Activated CD4-positive, alpha-beta T cell treated with anti-CD3 and anti-CD28 coated beads, Interleukin-2, amount 50 U/mL, for 16 hours (primary cell): Measurements from ENCODE around the gene MEST.
A peak's percentile ranks its signal among the peaks of the same experiment; 100 is the strongest.
"Not testable (repeated sequence)": the region's sequence is repeated elsewhere in the genome, so short reads cannot be mapped to it uniquely, and the experiment has no call there.

Experiments used
- DNase-seq: peaks from one replicate; pipeline ENCODE4 v3.0.0-alpha.2; 2020

MEST gene

DNA sequence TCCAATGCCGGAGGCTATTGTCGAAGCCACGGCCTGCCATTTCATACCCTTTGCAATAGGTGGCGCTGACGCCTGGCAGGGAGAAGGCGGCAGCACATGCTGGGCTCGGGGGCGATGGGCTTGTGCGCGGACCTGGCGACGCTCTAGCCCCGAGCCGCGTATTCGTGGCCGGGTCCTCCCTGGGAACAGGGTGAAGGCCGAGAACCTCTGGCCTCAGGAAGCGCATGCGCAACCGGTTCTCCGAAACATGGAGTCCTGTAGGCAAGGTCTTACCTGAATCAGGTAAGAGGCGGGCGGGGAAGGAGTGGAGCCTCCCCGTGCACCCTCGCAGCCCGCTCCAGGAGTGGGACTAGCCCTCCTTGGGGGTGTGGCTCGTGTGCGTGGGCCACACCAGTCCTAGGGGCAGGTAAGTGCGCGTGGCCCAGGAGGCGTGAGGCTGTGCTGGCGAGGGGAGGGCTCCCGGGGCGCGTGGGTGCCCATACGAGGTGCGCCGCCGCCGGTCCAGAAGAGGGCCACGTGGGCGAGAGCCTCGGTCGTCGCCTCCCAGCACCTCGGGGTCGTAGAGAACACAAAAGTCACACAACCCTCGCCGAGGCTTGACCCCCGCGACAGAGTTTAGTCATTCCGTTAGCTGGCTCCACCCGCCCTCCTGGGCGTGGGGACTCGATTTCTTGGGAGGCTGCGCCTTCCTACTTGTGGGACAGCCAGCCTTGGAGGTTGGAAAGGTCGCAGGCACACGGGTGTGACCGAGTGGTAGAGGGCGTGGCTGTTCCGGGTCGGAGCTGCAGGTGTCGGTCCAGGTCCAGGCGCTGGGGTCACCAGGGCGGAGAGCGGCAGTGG, 5.6 kb upstream of the MEST start:
- peak; percentile 43 for DNase-seq

GRCh38 chr7:130486954-130487436, 4.9 kb upstream of the MEST start:
- DNase-seq, result no peak

DNA sequence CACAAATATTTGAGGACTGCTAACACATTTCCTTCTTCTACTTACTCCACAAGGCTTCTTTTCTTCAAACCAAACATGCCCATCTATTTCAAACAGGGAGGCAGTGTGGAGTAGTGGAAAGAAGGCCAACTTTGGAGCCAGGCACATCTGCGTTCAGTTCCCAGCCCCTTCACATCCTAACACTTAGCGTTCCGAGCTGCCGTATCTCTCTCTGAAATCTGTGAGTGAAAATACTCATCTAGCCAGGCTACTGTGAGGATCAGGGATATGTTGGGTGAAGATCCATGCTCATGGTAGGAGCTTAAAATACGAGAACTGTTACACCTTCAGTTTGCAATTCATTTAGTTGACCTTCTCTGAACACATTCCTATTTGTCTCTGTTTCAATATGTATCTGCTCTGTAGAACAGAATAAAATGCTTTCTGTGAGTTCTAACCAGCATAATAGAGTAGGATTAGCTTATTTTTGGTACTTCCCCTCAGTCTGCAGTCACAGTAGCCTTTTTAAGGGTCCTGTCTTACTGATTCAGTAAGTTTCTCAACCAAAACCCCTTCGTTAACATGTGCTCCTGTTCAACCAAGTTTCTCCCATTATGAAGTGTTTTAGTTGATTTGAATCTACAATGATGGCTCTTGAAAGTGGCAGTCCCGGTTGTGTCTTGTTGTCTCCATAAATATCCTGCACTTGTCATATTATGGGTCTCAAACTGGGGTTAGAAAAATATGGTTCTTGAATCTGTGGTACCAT, 3.3 kb upstream of the MEST start:
- no peak for DNase-seq

- DNase-seq, result no peak
Observed at GRCh38 chr7:130489140-130489983, 2.5 kb upstream of the MEST start.

- DNase-seq, result no peak
Observed at GRCh38 chr7:130490311-130490791, 1.5 kb upstream of the MEST start.

DNA sequence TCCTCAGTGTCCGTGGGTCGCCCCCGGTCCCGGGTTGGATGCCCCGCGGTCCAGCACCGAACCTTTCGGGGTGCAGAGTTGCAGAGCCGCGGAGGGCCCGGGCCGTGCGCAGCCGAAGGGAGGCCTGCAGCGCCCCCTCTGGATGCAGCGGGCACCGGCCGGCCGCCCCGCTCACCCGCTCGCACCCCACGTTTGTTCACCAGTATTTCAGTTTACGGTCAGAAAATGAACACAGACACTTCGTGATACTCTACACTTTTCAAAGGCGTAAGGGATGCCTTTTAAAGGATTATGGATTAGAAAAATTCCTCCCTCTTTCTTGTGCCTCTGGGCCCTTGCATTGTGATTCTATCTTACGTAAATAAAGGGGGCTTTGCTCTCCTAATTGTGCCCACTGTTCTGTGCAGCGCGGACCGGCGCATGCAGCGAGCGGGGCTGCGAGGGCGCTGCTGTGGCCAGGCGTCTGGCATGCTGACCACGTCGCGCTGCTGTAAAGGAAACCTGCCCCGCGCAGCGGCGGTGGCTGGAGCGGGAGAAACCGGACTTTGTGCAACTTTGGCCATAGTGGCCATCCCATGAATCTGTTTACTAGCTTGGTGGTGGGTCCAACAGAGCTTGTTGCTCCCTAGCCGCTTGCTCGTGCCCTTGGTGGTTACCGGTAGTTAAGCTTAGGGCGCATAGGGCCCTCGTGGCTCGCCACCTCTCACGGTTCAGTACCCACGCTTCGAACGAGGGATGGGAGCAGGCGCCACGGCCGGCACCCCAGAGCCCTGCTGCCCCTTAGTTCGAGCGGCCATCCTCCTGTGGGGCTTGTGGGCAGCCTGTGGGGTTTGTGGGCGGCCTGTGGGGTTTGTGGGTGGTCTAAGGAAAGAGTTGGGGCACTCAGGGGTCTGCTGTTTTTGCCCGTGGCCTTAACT, 739 bp upstream of the MEST start:
- peak; percentile 16 for DNase-seq

- DNase-seq, result no peak
Observed at GRCh38 chr7:130492523-130493274, 814 bp downstream of the MEST start.

DNA sequence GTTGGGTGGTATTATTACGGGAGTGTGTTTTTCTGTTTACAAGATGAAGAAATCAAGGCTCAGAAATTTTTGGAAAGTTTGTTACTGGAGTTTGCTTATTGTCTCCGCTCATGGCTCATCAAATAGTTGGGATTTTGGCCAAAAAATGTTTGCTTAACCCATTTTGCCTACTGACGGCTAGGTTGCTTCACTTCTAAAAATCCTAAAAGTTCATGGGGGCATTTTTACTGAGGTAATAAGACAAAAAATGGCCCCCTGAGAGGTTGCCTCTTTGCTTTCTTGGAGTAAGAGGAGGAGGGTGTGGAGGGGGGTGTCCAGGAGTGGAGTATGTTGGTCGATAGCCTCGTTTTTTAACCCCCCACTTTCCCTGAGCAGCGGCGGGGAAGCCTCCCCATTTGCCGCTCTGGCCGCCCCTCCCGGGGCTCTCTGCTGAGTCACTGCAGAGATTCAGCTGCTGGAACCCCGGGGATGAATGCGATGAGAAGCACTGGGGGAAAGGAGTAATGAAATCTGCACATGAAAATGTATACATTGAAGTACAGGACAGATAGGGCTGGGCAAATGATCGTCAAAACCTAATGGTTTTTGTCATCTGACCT, 1.5 kb downstream of the MEST start:
- DNase-seq, result no peak

DNA sequence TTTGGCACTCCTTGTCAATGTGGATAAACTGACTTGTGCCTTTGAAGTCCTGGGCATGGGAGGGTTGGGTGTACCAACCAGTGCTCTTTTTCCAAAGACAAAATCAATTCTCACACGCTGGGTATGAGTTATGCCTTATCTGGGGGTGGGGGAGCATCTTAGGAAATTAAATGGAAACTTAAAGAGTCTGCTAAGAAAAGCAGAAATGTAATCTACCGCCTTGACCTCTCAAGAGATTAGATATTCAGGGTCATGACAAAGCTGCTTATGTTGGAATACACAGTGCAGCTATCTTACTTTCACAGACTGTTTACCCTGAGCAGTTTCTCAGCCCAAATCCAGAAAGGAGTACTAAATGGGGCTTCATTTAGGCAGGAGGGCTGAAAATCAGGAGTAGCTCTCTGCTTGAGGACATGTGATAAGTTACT, 2.6 kb downstream of the MEST start:
- no peak for DNase-seq

GRCh38 chr7:130500463-130500862, 8.6 kb downstream of the MEST start:
- DNase-seq, result no peak

DNA sequence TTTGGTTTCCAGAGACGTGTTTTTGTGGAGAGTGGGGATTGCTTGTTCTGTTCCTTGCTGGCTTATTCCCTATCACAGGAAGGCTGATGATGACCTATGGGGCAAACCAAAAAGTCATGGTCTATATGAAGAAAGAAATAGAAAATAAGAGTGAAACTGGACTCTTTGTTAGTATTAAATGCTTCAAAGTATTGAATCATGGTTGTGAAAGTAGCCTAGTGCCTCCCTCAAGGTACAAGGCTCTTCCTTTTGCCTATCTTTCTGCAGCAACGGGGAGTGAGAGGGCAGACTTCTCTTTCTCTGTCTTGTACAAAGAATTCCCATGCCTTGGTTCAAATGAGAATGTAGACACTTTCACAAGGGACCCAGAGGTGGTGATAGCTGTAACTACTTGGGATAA, 9.0 kb downstream of the MEST start:
- DNase-seq, result no peak

DNA sequence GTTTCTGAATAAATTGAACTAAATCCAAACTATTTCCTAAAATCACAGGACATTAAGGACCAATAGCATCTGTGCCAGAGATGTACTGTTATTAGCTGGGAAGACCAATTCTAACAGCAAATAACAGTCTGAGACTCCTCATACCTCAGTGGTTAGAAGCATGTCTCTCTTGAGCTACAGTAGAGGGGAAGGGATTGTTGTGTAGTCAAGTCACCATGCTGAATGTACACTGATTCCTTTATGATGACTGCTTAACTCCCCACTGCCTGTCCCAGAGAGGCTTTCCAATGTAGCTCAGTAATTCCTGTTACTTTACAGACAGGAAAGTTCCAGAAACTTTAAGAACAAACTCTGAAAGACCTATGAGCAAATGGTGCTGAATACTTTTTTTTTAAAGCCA, 13.9 kb downstream of the MEST start:
- no peak for DNase-seq

- no peak for DNase-seq
Observed at GRCh38 chr7:130506358-130506757, 14.5 kb downstream of the MEST start.

- DNase-seq, result not testable (repeated sequence)
Observed at GRCh38 chr7:130512038-130512437, 20.2 kb downstream of the MEST start.

GRCh38 chr7:130513447-130513846, 21.6 kb downstream of the MEST start:
- DNase-seq, result no peak

DNA sequence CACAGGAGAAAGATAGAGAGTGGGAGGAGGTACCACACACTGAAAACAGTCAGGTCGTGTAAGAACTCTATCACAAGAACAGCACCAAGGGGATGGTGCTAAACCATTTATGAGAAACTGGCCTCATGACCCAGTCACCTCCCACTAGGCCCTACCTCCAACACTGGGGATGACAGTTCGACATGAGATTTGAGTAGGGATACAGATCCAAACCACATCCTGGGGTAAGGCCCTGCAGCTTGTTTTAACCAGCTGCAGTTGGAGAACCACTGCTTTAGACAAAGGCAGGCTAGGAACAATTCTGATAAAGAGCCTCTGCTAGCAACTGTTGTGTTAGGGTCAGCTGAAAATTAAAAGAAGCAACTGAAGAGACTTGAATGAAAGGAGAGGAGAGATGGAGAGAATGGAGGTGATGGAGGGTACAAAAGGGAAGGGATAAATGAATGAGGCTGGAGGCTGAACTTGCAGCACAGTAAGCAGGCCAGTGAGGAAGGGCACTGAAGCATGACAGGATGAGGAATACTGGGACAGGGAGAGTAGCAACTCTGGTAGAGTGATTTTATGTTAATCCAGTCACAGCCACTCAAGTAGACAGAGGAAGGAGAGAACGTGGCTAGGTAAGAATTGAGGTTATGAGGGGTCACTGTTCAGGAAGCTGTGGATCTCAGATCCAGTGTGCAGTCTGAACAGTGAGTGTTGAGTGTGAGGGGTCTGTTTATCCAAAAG, 23.6 kb downstream of the MEST start:
- DNase-seq, result no peak

- no peak for DNase-seq
Observed at GRCh38 chr7:130521258-130521951, 29.5 kb downstream of the MEST start.

- DNase-seq, result not testable (repeated sequence)
Observed at GRCh38 chr7:130523519-130524125, 31.7 kb downstream of the MEST start.

DNA sequence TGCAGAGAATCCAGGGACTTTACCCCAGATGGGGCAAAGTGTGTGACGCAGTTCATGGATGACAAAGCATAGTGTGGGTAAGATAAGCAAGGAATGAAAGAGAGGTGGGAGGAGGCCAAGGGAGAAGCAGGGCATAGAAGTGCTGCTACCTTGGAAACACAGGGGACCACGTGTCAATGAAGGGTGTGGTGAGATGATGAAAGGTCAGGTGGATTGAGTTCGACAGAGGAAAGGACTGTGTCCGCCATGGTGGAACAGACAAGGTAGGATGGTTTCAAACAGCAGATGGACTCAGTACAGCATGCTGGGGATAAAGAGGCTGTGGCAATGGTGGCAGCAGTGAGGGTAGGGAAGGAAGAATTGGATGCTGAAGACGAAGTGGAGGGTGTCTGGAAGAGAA, 32.7 kb downstream of the MEST start:
- no peak for DNase-seq
